HFFc6 (cell line): Measurements from ENCODE around the gene CLOCK. TPM values are rescaled to one million over a fixed set of nuclear protein-coding genes. Genes with fewer than 3 reads are reported as not detected.

Source experiments
- DNase-seq: peaks from one replicate; pipeline ENCODE4 v3.0.0-alpha.2; 2018
- H3K27ac Mint-ChIP-seq: 2 replicates; pipeline ENCODE4 v1.8.0; 2020; ENCODE audit warnings: mild to moderate bottlenecking, mixed read lengths
- H3K27me3 Mint-ChIP-seq: 2 replicates; pipeline ENCODE4 v1.8.0; 2021; ENCODE audit warnings: mild to moderate bottlenecking, moderate library complexity, mixed read lengths; ENCODE audit not compliant: insufficient read depth
- H3K36me3 Mint-ChIP-seq: 2 replicates; pipeline ENCODE4 v1.8.0; 2021; ENCODE audit warnings: low read depth, mixed read lengths
- H3K4me1 Mint-ChIP-seq: 2 replicates; pipeline ENCODE4 v1.8.0; 2020; ENCODE audit warnings: low read depth, mixed read lengths
- H3K4me3 Mint-ChIP-seq: 2 replicates; pipeline ENCODE4 v1.8.0; 2020; ENCODE audit warnings: mild to moderate bottlenecking, moderate library complexity, mixed read lengths
- H3K9me3 Mint-ChIP-seq: 2 replicates; pipeline ENCODE4 v1.8.0; 2020; ENCODE audit warnings: mild to moderate bottlenecking, mixed read lengths
- total RNA-seq, 6 experiments: library from RNA; stranded (reverse); fragmentation: NEBNext Ultra II Directional; extraction: Animal tissue kit (Norgen Biotek cat#: 25700); gene quantifications; 2 replicates in 1 of 6; 3 replicates in 5 of 6; pipeline ENCODE4 v1.2.3, GENCODE V29; 2021
- TF ChIP-seq, protein P1 (sequence below): fragments of 200-600 bp; sonication (generic); IDR thresholded peaks from 2 replicates; pipeline ENCODE4 v1.5.0; 2021; ENCODE audit warnings: antibody characterized with exemption, mild to moderate bottlenecking

CLOCK gene
- total RNA-seq, 6 experiments from 2014 or later, result 33.8 to 41.6 (median 37.1) TPM

DNA sequence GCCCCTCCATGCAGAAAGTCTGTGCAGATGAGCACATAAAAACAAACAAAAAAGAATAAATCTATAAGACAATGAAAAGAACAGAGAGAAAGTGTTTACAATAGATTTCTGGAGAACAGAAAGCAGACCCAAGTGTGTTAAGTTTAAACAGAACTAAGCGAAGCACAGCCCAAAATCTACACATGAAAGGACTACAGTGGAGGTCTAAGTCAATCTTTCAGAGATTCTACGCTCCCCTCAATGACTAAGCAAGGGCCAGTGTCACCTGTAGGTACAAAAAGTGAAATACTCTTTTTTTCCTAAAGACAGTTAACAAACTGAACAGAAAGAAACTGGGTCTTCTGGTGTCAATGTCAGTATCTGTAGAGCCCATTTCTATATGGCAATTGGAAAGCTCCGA is 18.2 kb downstream of the CLOCK start:
- Mint-ChIP-seq H3K9me3 (peaks cover 23% of the 10 kb centered on the region), H3K36me3 (peaks cover 41% of the 10 kb centered on the region), H3K4me3 (no peak overlapping the region), H3K27me3 (no peaks in the 10 kb centered on the region), H3K4me1 (peaks cover 31% of the 10 kb centered on the region), H3K27ac (no peak overlapping the region)
- no peak for DNase-seq
- TF ChIP-seq, protein P1, sequence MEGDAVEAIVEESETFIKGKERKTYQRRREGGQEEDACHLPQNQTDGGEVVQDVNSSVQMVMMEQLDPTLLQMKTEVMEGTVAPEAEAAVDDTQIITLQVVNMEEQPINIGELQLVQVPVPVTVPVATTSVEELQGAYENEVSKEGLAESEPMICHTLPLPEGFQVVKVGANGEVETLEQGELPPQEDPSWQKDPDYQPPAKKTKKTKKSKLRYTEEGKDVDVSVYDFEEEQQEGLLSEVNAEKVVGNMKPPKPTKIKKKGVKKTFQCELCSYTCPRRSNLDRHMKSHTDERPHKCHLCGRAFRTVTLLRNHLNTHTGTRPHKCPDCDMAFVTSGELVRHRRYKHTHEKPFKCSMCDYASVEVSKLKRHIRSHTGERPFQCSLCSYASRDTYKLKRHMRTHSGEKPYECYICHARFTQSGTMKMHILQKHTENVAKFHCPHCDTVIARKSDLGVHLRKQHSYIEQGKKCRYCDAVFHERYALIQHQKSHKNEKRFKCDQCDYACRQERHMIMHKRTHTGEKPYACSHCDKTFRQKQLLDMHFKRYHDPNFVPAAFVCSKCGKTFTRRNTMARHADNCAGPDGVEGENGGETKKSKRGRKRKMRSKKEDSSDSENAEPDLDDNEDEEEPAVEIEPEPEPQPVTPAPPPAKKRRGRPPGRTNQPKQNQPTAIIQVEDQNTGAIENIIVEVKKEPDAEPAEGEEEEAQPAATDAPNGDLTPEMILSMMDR, result no peak

DNA sequence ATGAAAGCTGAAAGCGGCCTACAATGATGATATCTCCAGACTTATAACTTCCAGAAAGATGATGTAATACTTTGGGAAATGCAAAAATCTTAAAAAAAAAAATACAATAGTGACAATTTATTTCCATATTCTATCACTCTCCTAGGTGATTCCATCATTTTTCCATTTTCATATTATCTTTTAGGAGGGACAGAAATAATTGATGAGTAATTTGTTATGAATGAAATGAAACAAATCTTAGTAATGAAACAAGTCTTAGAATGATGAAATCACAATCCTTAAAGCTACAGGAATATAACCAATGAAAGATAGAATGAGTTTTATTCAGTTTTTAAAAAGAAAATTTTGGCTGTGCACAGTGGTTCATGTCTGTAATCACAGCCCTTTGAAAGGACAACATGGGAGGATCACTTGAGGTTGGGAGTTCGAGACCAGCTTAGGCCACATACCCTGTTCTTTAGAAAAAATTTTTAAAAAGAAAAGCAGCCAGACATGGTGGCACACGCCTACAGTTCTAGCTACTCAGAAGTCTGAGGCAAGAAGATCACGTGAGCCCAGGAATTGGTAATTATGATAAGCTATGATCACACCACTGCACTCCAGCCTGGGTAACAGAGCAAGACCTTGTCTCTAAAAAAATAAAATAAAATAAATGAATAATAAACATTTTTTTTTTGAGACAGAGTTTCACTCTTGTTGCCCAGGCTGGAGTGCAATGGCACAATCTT is 21.7 kb downstream of the CLOCK start:
- peaks cover 5% of the 10 kb centered on the region for H3K9me3 Mint-ChIP-seq
- H3K27me3 Mint-ChIP-seq, result no peaks in the 10 kb centered on the region; the same call in 1 of the 2 replicates
- peak overlapping the region; percentile 70; the same call in 1 of the 2 replicates for H3K27ac Mint-ChIP-seq
- no peak for DNase-seq
- H3K4me1 Mint-ChIP-seq, result peaks cover 31% of the 10 kb centered on the region
- TF ChIP-seq, protein P1, result no peak
- H3K36me3 Mint-ChIP-seq, result peaks cover 19% of the 10 kb centered on the region
- no peak overlapping the region; the same call in 1 of the 2 replicates for H3K4me3 Mint-ChIP-seq

DNA sequence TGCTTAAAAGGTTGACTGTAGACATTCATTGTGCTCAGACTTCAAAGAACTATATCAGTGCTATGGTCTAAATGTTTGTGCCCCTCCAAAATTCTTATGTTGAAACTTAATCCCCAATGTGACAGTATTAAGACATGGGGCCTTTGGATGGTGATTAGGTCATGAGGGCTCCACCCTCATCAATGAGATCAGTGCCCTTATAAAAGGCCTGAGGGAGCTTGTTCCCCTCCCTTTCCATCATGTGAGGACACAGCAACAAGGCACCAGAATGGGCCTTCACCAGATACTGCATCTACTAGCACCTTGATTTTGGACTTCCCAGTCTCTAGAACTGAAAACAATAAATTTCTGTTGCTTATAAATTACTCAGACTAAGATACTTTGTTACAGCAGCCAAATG is 28.3 kb downstream of the CLOCK start:
- H3K36me3 Mint-ChIP-seq, result peaks cover 12% of the 10 kb centered on the region; the same call in 1 of the 2 replicates
- peaks cover 42% of the 10 kb centered on the region for H3K4me1 Mint-ChIP-seq

DNA sequence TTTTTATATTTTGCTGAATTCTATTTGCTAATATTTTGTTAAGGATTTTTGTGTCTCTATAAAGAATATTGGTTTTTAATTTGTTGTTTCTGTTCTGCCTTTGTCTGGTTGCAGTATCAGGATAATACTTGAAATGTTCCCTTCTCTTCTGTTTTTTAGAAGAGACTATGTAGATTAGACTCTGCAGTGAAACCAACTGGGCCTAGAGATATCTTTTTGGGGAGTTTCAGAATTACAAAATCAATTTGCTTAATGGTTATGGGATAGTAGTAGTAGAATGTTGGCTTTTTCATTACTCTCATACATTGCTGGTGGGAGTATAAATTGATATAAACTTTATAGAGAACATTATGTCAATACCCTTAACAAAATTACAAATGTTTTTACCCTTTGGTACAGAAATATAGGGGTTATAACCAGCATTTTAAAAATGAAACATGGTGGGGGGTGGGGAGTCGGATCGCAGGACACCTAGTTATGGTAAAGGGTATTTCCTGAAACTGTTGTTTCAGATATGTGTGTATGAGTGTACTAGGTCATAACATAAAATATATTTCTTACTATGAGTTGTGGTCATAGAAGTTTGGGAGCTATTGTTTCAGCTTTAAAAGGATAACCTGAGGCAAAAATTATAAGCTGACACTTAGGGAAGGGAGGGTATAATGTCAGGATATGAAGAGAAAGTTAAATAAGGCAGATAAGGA is 29.0 kb downstream of the CLOCK start:
- H3K36me3 Mint-ChIP-seq, result peaks cover 10% of the 10 kb centered on the region; the same call in 1 of the 2 replicates
- DNase-seq, result no peak
- no peak overlapping the region for H3K27ac Mint-ChIP-seq
- H3K27me3 Mint-ChIP-seq, result no peaks in the 10 kb centered on the region
- no peak overlapping the region for H3K4me3 Mint-ChIP-seq
- TF ChIP-seq, protein P1, result no peak
- no peaks in the 10 kb centered on the region for H3K9me3 Mint-ChIP-seq
- peaks cover 50% of the 10 kb centered on the region for H3K4me1 Mint-ChIP-seq

More for the DNA sequence above, 28.3 kb downstream of the CLOCK start:
- no peaks in the 10 kb centered on the region for H3K9me3 Mint-ChIP-seq
- H3K4me3 Mint-ChIP-seq, result no peak overlapping the region
- TF ChIP-seq, protein P1, result no peak
- DNase-seq, result no peak
- H3K27ac Mint-ChIP-seq, result no peak overlapping the region
- no peaks in the 10 kb centered on the region; the same call in 1 of the 2 replicates for H3K27me3 Mint-ChIP-seq

DNA sequence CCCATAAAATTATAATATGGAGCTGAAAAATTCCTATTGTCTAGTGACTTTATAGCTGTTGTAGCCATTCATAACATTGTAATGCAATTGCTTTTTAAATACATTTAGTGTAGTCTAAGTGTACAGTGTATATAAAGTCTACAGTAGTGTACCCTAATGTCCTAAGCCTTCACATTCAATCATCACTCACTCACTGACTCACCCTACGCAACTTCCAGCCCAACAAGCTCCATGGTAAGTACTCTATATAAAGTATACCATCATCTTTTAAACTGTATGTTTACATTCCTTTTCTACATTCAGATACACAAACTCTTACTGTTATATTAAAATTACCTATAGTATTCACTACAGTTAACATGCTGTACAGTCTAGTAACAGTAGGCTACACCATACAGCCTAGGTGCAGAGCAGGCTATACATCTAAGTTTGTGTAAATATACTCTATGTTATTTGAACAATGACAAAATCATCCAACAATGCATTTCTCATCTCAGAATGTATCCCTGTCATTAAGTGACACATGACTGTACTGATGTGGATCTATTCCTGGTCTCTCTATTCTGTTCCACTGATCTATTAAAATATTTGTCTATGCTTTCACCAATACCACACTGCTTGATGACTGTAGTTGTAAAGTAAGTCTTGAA is 33.7 kb downstream of the CLOCK start:
- Mint-ChIP-seq H3K27me3 (no peaks in the 10 kb centered on the region; the same call in 1 of the 2 replicates), H3K27ac (peak overlapping the region; percentile 32; the same call in 1 of the 2 replicates), H3K9me3 (no peaks in the 10 kb centered on the region), H3K4me3 (no peak overlapping the region), H3K36me3 (peaks cover 9% of the 10 kb centered on the region; the same call in 1 of the 2 replicates), H3K4me1 (peaks cover 71% of the 10 kb centered on the region)
- DNase-seq, result peak; percentile 6
- TF ChIP-seq, protein P1, result no peak
